Inflammatory macrophage (primary cell): ENCODE results near the gene XXYLT1.
A peak's percentile ranks its signal among the peaks of the same experiment; 100 is the strongest.
"Not testable (repeated sequence)": the region's sequence is repeated elsewhere in the genome, so short reads cannot be mapped to it uniquely, and the experiment has no call there.

Experiments used
- DNase-seq, 2 donors: peaks; one replicate each; pipeline ENCODE4 v3.0.0-alpha.2; 2020 to 2022

XXYLT1 gene

GRCh38 chr3:195207056-195207455 is 63.9 kb downstream of the XXYLT1 start:
- DNase-seq: no peak

- DNase-seq: peak in 1 of 2 donors; percentile 8
Measured at GRCh38 chr3:195204360-195205163, 66.4 kb downstream of the XXYLT1 start.

GRCh38 chr3:195203606-195204005 is 67.4 kb downstream of the XXYLT1 start:
- no peak for DNase-seq

- DNase-seq: no peak
Measured at GRCh38 chr3:195201295-195201694, 69.7 kb downstream of the XXYLT1 start.

GRCh38 chr3:195200010-195200822 is 70.7 kb downstream of the XXYLT1 start:
- no peak for DNase-seq

GRCh38 chr3:195198426-195199346 is 72.3 kb downstream of the XXYLT1 start:
- no peak for DNase-seq

- peak; percentile 65 to 77 for DNase-seq
Measured at GRCh38 chr3:195197765-195198425, 73.1 kb downstream of the XXYLT1 start.

GRCh38 chr3:195196266-195196665 is 74.7 kb downstream of the XXYLT1 start:
- no peak for DNase-seq

GRCh38 chr3:195195321-195196209 is 75.4 kb downstream of the XXYLT1 start:
- no peak for DNase-seq

GRCh38 chr3:195194559-195195206 is 76.3 kb downstream of the XXYLT1 start:
- no peak for DNase-seq

GRCh38 chr3:195191580-195191979 is 79.4 kb downstream of the XXYLT1 start:
- DNase-seq: no peak

- no peak for DNase-seq
Measured at GRCh38 chr3:195189821-195190220, 81.1 kb downstream of the XXYLT1 start.

- no peak for DNase-seq
Measured at GRCh38 chr3:195188426-195188927, 82.5 kb downstream of the XXYLT1 start.

- DNase-seq: no peak
Measured at GRCh38 chr3:195187609-195188425, 83.1 kb downstream of the XXYLT1 start.

GRCh38 chr3:195186710-195187047 is 84.3 kb downstream of the XXYLT1 start:
- not testable (repeated sequence) for DNase-seq

- no peak for DNase-seq
Measured at GRCh38 chr3:195186041-195186709, 84.8 kb downstream of the XXYLT1 start.

GRCh38 chr3:195185583-195185982 is 85.4 kb downstream of the XXYLT1 start:
- no peak for DNase-seq

GRCh38 chr3:195184716-195185421 is 86.1 kb downstream of the XXYLT1 start:
- no peak for DNase-seq
